HepG2 (cell line): ENCODE measurements around the gene AP4S1. TPM values are rescaled to one million over a fixed set of nuclear protein-coding genes. Genes with fewer than 3 reads are reported as not detected.
A peak's percentile ranks its signal among the peaks of the same experiment; 100 is the strongest.

ENCODE experiments used
- ATAC-seq: fragments of 200-7000 bp; cut with Tn5 transposase; 3 replicates; pipeline ENCODE4 v1.9.1; 2020; ENCODE audit warnings: mild to moderate bottlenecking, moderate library complexity
- BruUV-seq: library from RNA; stranded (reverse); fragments of 400-500 nt; replicated peaks from 2 replicates; lab custom pipeline; 2021; lab: Mats Ljungman, UMichigan
- CTCF ChIA-PET: fragments of 300-600 bp; formaldehyde crosslinking; extraction: SDS; loops from one replicate; lab custom pipeline; 2021; ENCODE audit warnings: low total read pairs, inconsistent platforms, low intra/inter-chr PET ratio; lab: Yijun Ruan, JAX
- POLR2A ChIA-PET: fragments of 350-600 bp; sonication (Branson Sonifier 250); formaldehyde crosslinking; loops from one replicate; lab custom pipeline; 2020; ENCODE audit warnings: antibody characterized with exemption, inconsistent platforms; lab: Yijun Ruan, JAX
- DNase-seq: peaks from one replicate; pipeline ENCODE4 v3.0.0-alpha.2; 2015; ENCODE audit warnings: low spot score
- FAIRE-seq: peaks from 3 replicates; lab custom pipeline; 2011; peaks lifted over from hg19 to GRCh38; lab: Jason Lieb, UNC
- H2AFZ ChIP-seq: one replicate; pipeline ENCODE4 v1.6.1; 2011; ENCODE audit warnings: low read length, inconsistent platforms
- H3K27ac ChIP-seq: fragments of 300-600 bp; 3 replicates; pipeline ENCODE4 v1.8.0; 2011; ENCODE audit warnings: mixed run types, mild to moderate bottlenecking, mixed read lengths, low read length, inconsistent platforms; ENCODE audit not compliant: insufficient read depth; ENCODE audit errors: extremely low read length
- H3K27me3 ChIP-seq, 2 experiments: fragments of 200-600 bp in 1 of 2; 2 replicates in 1 of 2; 3 replicates in 1 of 2; pipeline versions ENCODE4 v1.6.0 to v1.8.0; 2011; ENCODE audit warnings: low read length in 2 of 2, mild to moderate bottlenecking in 2 of 2, moderate library complexity in 2 of 2, inconsistent platforms in 1 of 2; ENCODE audit not compliant: insufficient read depth in 2 of 2, control insufficient read depth in 1 of 2
- H3K36me3 ChIP-seq, 2 experiments: fragments of 200-600 bp in 1 of 2; replicated peaks in 1 of 2; 2 replicates in 1 of 2; 3 replicates in 1 of 2; pipeline versions ENCODE4 v1.5.1 to v1.8.0; 2011; ENCODE audit warnings: low read length in 2 of 2, inconsistent platforms in 1 of 2; ENCODE audit not compliant: insufficient read depth in 2 of 2, control insufficient read depth in 1 of 2
- H3K4me1 ChIP-seq: 2 replicates; pipeline ENCODE4 v1.5.1; 2012; ENCODE audit warnings: low read length, inconsistent platforms; ENCODE audit not compliant: insufficient read depth
- H3K4me2 ChIP-seq: 2 replicates; pipeline ENCODE4 v1.6.0; 2011; ENCODE audit warnings: low read depth, low read length, inconsistent platforms
- H3K4me3 ChIP-seq, 3 experiments: fragments of 200-600 bp in 1 of 3; sonication (generic), shearing (Covaris generic) in 1 of 3; replicated peaks in 1 of 3; 2 replicates each; pipeline ENCODE4 v1.5.1; 2011 to 2016; ENCODE audit warnings: low read length in 3 of 3, inconsistent platforms in 2 of 3, low read depth in 2 of 3, mild to moderate bottlenecking in 2 of 3, control low read depth in 1 of 3, mixed read lengths in 1 of 3; ENCODE audit not compliant: insufficient read depth in 1 of 3
- H3K79me2 ChIP-seq: one replicate; pipeline ENCODE4 v1.6.1; 2011; ENCODE audit warnings: low read length, inconsistent platforms; ENCODE audit not compliant: insufficient read depth
- H3K9ac ChIP-seq: 2 replicates; pipeline ENCODE4 v1.6.0; 2011; ENCODE audit warnings: mild to moderate bottlenecking, low read depth, low read length, inconsistent platforms; ENCODE audit not compliant: insufficient read depth
- H3K9me3 ChIP-seq: 2 replicates; pipeline ENCODE4 v1.5.1; 2012; ENCODE audit warnings: mild to moderate bottlenecking, low read length
- H4K20me1 ChIP-seq: 2 replicates; pipeline ENCODE4 v1.6.0; 2011; ENCODE audit warnings: inconsistent platforms, mild to moderate bottlenecking, low read length, moderate library complexity; ENCODE audit not compliant: insufficient read depth
- HOMEZ ChIP-seq: IDR thresholded peaks from 2 replicates; pipeline ENCODE4 v1.6.1; 2016; ENCODE audit warnings: low read depth
- ZMAT5 ChIP-seq: sonication (generic); formaldehyde crosslinking; IDR thresholded peaks from 2 replicates; pipeline ENCODE4 v1.5.0; 2020; ENCODE audit warnings: mild to moderate bottlenecking, low read depth, missing genetic modification reagents, borderline replicate concordance
- ZNF367 ChIP-seq: sonication (generic); formaldehyde crosslinking; IDR thresholded peaks from 2 replicates; pipeline ENCODE4 v1.4.0; 2020; ENCODE audit warnings: missing genetic modification reagents, borderline replicate concordance
- ZNF552 ChIP-seq: sonication (generic); formaldehyde crosslinking; IDR thresholded peaks from 2 replicates; pipeline ENCODE4 v1.9.0; 2022; ENCODE audit warnings: missing genetic modification reagents, mild to moderate bottlenecking, borderline replicate concordance
- ZNF562 ChIP-seq: sonication (generic); formaldehyde crosslinking; IDR thresholded peaks from 2 replicates; pipeline ENCODE4 v1.8.0; 2022; ENCODE audit warnings: missing genetic modification reagents, borderline replicate concordance
- ZNF607 ChIP-seq: sonication (generic); formaldehyde crosslinking; IDR thresholded peaks from 2 replicates; pipeline ENCODE4 v1.5.1; 2020; ENCODE audit warnings: missing genetic modification reagents, mild to moderate bottlenecking, borderline replicate concordance
- in situ Hi-C: cut with HindIII; loops from 2 replicates; pipeline ENCODE4 v1.10.0; 2017; ENCODE audit warnings: low pct_unique_long_range_greater_than_20kb; ENCODE audit not compliant: extremely low pct_ligation_motif_present
- intact Hi-C: fragments of 100-400 bp; cut with micrococcal nuclease; formaldehyde crosslinking; loops from one replicate; pipeline ENCODE4 v1.10.0; 2022; ENCODE audit not compliant: unreplicated experiment
- polyA plus RNA-seq, 8 experiments: library from polyadenylated mRNA; depleted of rRNA in 3 of 8; stranded (reverse) in 7 of 8; unstranded in 1 of 8; fragments of >200 nt; fragmentation: Illumina TruSeq in 4 of 8; extraction: Trizol in 4 of 8; gene quantifications; 2 replicates each; pipeline versions ENCODE4 v1.2.1 to v1.2.3, GENCODE V29; 2011 to 2016; ENCODE audit warnings: low read depth in 4 of 8, missing spikeins in 1 of 8, mixed read lengths in 1 of 8; ENCODE audit not compliant: insufficient read depth in 1 of 8
- total RNA-seq, 5 experiments: library from RNA; depleted of rRNA; stranded (reverse); fragments of >200 nt; fragmentation: Illumina TruSeq; extraction: Trizol; gene quantifications; 2 replicates each; pipeline ENCODE4 v1.2.3, GENCODE V29; 2016; ENCODE audit warnings: low read depth in 1 of 5

The AP4S1 gene
- total and polyA plus RNA-seq, 2 of the 13 experiments (the other 11 are each of a cell fraction or from before 2014, with no cell fraction given): 3.9 to 21.1 TPM

- no peak for TF ChIP-seq ZNF367
- TF ChIP-seq ZMAT5: no peak
- no peak for TF ChIP-seq ZNF607 (CRISPR knock-in tag)
- no peak for TF ChIP-seq ZNF562 (CRISPR knock-in tag)
- TF ChIP-seq, all 625 proteins: peak for 0
Observed at GRCh38 chr14:30991408-30991807, 34.0 kb upstream of the AP4S1 start (continued).

GRCh38 chr14:30993071-30993470 lies 32.4 kb upstream of the AP4S1 start:
- Histone ChIP-seq H3K9ac (no peak overlapping the region), H3K9me3 (peaks cover 2% of the 10 kb centered on the region), H3K27me3 (no peaks in the 10 kb centered on the region), H3K27ac (no peak overlapping the region), H3K79me2 (peaks cover 96% of the 10 kb centered on the region), H3K36me3 (peaks cover 7 to 18% of the 10 kb centered on the region in 2 experiments), H3K4me1 (peaks cover 32% of the 10 kb centered on the region), H4K20me1 (peaks cover 68% of the 10 kb centered on the region), H2AFZ (no peak overlapping the region), H3K4me2 (no peak overlapping the region), H3K4me3 (no peak overlapping the region)
- ChIA-PET POLR2A (interaction anchor here (0.6 to 1.5 kb wide), 2 partner anchors 33 to 97 kb away, joined by 3 to 7 read pairs; partner anchors contain the start of genes AP4S1 and STRN3), CTCF (no interaction called here)
- no TSS peak for BruUV-seq
- intact Hi-C loops (no loop called here), in situ Hi-C loops (no loop called here)
- FAIRE-seq (no peak), ATAC-seq (peak; percentile 21), DNase-seq (no peak)
- TF ChIP-seq ZNF552 (CRISPR knock-in tag) (no peak), HOMEZ (CRISPR knock-in tag) (0 out of 2 replicates have a peak, but pooled peaks have one; percentile 5)
